ENCODE results near the gene LEP.

GRCh38 chr7:128247640-128248194 is 6.6 kb downstream of the LEP start:
- TF ChIP-seq ZNF274 (IDR thresholded peaks at IDR 0.05; ENCODE audit: low read depth, low read length) (no peak), YY1 (IDR thresholded peaks at IDR 0.05; ENCODE audit: insufficient read depth, insufficient read length) (no peak)

All from NT2/D1 (cell line).